NCI-H2171 treated with DMSO at 0.1 percent for 48 hours (cell line): ENCODE results near the gene KSR1.
"Not testable (repeated sequence)": the region's sequence is repeated elsewhere in the genome, so short reads cannot be mapped to it uniquely, and the experiment has no call there.

Experiments used
- DNase-seq: peaks from one replicate; lab custom pipeline; 2025; lab: John Stamatoyannopoulos, UW

Gene KSR1

DNA sequence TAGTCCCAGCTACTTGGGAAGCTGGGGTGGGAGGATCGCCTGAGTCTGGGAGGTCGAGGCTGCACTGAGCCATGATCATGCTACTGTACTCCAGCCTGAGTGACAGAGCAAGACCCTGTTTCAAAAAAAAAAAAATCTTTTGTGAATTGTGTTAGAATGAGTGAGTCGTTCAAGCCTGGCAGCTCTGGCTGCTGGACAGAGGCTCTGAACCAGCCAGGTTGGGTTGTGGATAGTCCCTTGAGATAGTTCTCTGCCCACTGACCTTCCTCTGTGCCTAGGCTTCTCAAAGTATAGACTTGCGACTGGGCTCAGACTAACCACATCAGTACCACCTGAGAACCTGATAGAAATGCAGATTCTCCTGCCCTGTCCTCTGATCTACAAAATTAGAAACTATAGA, 2.2 kb upstream of the KSR1 start:
- DNase-seq: no peak

DNA sequence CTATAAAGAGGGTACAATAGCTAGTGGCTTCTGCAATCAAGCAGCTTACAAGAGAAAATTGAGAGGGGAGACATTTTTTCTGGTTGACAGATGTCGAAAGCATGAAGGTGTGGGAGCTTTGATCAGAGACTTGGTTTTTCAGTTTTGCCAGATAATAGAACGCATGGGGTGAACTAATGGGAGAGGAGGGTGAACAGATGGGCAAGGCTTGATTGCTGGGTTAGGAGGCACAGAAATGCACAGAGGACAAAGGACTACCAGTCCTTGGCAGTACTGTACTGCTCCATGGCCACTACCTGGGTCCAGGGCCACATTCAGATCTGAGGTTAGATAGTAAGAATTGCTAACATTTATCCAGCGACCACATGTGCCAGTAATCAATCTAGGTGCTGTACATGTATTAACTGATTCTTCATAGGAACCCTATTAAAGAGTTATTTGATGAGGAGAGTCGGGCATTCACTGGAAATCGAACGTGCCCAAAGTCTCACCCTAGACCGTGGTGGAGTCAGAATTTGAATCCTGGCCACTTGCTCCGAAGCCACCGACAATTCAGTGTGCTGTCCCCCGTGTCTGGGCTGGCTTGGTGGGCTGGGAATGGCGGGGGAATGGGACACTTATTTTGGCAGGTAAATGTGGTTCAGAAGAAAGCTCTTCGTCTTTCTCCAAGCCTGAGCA, 873 bp upstream of the KSR1 start:
- DNase-seq: peak; percentile 85

DNA sequence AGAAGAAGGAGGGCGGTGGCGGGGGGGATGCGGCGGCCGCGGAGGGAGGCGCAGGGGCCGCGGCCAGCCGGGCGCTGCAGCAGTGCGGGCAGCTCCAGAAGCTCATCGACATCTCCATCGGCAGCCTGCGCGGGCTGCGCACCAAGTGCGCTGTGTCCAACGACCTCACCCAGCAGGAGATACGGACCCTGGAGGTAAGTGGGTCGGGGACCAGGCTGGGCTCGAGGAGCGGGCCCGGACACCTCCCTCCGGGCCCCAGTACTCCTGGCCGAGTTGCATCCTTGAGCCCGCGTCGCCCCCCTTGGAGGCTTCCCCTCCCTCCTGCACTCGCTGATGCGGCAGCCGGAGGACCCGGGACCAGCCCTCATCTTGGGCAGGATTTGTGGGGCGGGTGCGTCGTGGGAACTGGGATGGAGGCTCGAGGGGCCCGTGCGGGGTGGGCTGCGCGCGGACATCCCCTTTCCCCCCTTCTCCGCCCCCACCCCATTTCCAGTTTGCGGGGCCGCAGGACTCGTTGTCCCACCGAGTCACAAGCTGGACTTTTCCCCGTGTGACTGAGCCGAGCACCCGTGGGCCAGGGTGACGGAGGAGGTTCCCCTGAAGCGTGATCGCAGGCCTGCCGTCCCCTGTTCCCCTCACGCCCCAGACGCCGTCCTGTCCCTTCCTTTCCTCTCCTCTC, 572 bp downstream of the KSR1 start:
- DNase-seq: no peak

DNA sequence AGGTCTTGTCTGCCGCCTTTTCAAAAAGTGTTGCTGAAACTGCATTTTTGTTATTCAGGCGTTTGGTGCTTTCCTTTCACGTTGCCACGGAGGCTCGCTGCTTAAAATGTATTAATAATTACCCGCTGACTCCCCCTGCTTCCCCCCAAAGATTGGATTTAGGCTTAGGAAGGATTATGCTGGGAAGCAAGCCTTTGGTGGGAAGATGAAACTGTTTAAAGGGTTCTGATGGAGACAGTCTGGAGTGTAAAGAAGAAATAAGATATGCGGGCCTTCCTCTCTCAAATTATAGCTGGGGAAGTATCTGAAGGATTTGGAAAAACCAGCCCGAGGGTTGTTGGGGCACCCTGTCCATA, 1.1 kb downstream of the KSR1 start:
- no peak for DNase-seq

DNA sequence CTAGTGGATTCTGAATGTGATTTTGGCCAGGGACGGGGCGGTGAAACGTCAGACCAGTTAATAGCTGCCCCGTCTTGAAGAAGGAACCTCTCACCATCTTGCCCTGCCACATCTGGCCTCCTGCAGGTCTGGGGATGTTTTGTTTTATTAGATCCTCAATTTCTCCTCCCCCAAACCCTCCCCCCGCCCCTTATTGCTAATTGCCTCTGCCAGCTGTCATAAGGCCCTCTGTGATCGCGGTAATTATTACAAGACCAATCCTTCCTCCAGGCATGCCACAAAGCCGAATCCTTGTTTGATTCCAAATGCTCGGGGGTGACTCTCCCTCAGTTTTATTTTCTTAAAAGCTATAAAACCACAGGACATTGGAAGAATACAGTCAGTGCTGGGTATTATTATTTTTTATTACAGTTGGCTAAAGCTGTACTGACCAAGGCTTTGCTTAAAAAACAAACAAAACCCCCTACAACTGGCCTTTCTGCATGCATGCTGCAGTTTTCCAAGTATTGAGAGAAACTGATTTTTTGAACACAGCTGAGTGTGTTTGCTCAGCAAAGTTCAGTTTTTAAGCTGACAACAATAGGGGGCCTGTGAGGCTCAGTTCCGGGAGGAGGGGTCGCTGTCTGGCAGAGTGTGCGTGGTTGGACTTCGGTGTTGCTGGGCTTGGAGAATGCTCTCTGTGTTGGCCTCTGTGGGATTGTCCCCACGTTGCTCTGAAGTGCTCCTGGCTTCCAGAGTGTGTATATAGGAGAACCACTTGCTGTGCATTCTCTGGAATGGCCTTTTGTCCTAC, 1.7 kb downstream of the KSR1 start:
- DNase-seq: peak; percentile 78

DNA sequence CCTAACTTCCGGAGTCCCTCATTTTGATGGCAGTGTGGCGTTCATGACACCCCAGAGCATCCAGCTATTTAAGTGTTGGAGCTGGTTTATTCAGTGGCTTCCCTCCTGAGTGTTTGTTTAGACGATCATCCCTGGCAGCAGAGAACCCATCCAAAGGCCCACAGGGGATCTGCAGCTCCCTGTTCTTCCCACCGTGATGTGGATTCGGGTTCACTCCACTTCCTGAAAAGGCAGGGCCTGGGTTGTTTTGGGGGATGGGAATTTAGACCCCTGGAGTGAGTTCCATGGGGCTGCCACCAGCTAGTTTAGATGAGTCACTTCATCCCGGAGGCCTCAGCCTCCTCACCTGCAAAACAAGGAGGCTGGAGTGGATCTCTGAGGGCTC, 2.3 kb downstream of the KSR1 start:
- no peak for DNase-seq

DNA sequence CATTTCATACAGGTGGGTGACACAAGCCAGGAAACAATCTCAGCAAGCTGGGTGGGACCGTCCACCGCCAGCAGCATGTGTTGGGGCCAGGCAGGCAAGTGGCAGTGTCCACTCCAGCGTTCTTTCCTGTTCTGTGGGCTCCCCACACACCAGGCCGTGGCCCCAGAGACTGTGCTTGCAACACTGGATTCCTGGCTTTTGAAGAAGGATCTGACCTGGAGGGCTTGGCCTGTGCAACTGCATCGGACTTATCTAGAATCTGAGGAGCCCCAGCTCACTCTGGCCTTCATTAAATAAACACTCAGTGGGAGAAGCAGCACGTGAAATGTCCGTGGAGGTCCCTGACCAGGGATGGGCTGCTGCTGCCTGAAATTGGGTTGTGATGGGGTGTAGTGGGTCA, 3.2 kb downstream of the KSR1 start:
- DNase-seq: no peak

DNA sequence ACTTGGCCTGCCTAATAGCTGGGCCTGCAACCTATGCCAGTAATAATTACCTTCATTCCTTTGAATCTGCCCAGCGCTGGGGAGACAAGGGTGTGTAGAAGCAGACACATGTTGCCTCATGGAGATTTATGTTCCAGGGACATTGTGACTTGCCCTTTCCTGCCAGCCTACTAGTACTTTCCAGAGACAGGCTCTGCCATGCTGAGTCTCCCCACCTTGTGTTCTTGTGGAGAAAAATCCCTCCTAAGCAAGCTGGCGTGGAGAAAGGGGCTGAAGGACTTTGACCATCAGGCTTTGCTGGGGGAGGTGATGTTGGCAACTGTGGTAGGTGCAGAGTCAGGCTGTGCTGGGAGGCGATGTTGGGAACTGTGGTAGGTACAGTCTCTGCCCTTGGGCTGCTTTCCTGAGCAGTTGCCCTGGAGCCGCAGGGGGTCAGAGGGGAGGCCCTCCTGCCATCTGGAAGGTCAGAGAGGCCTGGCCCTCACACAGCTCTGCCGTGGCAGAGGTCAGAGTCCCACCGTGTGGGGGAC, 4.0 kb downstream of the KSR1 start:
- DNase-seq: no peak

DNA sequence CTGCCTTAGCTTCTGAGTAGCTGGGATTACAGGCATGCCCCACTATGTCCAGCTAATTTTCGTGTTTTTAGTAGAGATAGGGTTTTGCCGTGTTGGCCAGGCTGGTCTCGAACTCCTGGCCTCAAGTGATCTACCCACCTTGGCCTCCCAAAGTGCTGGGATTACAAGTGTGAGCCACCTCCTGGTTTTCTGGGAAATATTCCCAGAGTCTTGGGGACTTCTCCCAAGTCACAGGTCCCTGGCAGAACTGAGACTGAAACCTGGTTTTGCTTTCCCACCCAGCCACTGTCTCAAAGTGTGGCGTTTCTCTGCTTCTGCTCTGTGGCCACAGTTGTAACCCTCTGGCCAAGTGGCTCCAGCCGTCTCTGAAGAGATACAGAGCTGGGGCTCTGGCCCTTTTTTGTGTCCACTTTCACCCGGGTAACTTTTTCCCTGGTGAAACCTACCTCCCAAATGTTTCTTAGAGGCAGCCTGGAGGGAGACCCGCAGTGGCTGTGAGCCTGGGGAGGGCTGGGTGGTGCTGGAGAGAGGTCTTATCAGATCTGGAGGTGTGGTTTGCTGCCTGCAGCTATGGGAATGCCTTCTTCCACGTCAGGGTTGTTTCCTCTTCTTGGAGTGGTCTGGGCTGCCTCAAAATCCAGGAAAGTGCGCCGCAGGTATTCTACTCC, 5.1 kb downstream of the KSR1 start:
- DNase-seq: no peak

DNA sequence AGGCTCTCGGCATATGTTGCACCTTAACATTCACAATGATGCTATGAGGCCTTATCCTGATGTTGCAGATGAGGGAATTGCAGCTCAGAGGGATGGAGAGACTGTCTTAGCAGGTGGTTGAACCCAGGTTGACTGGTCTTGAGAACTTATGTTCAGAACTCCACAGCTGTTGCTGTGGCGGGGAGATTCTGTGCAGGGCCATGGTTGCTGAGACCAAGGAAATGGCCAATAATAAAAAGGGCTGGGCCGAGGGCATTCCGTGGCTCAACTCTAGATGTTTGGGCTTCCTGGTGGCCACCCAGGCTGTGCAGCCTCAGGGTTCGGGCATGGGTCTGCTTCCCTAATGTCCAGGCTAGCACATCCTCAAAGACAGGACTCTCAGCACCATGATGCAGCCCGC, 5.9 kb downstream of the KSR1 start:
- DNase-seq: no peak

DNA sequence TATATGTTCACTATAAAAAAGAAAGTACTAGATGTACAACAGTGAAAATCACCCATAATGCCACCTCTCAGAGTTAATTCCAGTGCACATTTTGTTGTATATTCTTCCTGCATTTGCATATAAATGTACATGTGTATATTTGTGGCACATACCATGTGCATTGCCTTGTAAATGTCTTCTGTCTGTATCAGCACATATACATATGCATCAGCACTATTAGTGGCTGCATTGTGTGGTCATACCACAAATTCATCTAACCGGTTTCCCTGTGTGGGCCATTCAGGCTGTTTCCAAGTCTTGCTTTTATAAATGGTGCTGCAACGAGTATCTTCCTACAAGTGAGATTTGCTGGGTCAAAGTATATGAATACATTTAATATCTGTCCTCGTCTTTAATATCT, 6.5 kb downstream of the KSR1 start:
- no peak for DNase-seq

DNA sequence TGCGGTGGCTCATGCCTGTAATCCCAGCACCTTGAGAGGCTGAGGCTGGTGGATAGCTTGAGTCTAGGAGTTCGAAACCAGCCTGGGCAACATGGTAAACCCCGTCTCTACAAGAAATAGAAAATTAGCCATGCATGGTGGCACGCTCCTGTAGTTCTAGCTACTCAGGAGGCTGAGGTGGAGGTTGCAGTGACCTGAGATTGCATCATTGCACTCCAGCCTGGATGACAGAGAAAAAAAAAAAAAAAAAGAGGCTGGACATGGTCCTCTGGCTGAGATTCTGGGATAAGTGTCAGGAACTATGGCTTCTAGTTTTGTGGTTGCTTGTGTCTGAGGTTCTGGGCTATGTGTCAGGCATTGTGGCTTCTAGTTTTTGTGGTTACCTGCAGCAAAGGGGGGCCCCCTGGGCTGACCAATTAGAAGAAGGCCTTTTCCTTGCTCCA, 7.0 kb downstream of the KSR1 start:
- no peak for DNase-seq

DNA sequence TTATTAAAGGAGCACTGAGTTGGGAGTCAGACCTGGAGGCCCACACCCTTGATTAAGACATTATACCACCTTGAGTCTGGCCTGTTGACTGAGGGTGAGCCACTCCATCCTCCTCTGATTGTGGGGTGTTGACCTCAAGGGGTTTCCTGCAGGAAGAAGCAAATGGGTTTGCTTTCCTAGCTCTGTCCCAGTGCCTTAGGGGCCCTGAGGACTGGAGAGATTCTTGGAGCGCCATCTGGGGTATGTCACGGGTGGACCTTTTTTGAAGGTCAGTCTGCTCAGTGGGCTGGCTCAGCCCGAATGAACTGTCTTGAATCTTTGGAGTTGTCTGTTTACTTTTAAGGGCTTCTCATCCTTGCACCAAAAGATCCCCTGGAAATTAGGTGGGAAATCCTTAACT, 7.8 kb downstream of the KSR1 start:
- DNase-seq: not testable (repeated sequence)

DNA sequence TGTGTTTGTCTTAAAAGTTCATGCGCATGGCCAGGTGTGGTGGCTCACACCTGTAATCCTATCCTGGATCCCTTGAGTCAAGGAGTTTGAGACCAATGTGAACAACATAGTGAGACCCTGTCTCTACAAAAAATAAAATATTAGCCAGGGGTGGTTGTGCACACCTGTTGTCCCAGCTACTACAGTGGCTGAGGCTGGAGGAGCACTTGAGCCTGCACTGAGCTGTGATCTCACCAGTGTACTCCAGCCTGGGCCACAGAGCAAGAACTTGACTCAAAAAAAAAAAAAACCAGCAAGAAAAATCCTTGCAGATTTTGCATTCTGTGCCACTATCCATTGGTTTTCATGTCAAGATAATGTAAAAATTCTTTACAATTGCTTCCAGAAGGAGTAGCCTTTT, 8.2 kb downstream of the KSR1 start:
- DNase-seq: no peak

DNA sequence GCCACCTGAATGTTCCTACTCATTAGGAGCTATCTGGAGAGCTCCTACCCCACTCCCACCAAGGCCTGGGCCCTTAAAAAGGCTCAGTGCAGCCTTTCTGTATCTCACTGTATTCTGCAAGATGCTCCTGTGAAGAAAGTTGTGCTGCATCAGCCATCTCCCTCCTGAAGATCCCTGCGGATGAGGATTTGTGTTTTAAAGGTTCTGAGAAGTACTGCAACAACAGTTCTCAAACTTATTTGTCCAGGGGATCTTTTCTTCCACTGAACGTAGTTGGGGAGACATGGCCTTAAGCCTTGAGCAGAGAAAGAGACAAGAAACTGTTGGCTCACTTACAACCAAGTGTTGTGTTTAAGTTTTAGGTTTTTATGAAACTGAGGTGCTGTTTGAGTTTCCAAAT, 9.6 kb downstream of the KSR1 start:
- DNase-seq: not testable (repeated sequence)

DNA sequence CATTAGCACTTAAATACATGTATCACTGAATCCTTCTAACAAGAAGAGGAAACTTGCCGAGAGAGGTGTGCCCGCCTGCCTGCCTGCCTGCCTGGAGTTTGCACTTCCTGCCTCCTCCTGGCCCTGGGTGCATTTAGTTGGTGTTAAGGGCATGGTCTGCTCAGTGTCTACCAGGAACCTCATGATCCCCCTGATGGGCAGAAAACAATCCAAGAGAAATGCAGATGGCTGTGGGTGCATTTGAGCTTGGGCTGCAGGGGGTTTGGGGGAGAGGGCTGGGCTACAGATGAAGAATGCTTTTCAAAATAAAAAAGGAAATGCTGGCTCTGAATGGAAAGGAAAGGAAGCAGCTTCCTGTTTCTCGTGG, 10.1 kb downstream of the KSR1 start:
- no peak for DNase-seq

DNA sequence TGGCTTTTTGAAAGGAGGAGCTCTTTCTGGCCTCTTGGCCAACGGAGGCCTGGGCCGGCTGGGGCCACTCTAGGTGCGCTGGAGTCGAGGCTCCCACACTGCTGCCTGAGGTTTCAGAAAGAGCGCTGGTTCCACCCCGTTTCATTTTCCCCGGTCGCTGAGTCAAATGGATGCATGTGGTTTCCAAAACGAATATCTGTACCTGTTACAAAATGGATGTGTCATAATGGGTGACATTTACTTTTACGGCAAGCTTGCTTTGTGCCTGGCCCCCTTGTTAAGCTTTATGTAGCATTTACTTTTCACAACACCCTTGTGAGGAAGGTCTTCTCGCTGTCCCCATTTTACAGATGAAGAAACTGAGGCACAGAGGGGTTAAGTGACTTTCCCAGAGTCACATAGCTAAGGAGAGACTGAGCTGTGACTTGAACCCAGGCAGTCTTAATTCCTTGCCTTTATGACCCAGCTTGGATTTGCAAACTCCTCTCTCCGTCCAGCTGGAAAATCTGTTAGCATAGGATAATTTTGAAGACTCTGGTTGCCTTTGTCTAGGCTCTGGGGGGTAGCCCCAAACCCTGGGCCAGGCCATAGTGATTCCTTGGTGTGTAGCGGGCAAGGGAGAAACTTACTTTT, 10.6 kb downstream of the KSR1 start:
- no peak for DNase-seq

DNA sequence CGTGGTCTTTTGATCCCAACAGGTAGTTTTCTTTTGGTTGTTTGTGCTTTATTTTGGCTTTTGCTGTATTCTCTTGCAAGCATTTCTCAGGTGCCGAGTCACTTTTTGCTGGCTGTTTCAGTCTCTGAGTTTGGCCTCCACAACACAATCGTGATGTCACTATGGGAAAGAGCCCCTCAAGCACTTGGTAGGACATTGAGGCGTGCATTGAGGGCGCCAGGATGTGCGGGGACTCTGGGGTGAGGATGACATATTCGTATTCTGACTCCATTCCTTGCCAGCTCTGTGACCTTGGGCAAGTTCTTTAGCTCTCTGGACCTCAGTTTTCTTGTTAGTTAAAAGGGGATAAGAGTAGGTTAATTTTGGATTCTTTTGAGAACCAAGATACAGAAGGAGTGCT, 13.0 kb downstream of the KSR1 start:
- no peak for DNase-seq

DNA sequence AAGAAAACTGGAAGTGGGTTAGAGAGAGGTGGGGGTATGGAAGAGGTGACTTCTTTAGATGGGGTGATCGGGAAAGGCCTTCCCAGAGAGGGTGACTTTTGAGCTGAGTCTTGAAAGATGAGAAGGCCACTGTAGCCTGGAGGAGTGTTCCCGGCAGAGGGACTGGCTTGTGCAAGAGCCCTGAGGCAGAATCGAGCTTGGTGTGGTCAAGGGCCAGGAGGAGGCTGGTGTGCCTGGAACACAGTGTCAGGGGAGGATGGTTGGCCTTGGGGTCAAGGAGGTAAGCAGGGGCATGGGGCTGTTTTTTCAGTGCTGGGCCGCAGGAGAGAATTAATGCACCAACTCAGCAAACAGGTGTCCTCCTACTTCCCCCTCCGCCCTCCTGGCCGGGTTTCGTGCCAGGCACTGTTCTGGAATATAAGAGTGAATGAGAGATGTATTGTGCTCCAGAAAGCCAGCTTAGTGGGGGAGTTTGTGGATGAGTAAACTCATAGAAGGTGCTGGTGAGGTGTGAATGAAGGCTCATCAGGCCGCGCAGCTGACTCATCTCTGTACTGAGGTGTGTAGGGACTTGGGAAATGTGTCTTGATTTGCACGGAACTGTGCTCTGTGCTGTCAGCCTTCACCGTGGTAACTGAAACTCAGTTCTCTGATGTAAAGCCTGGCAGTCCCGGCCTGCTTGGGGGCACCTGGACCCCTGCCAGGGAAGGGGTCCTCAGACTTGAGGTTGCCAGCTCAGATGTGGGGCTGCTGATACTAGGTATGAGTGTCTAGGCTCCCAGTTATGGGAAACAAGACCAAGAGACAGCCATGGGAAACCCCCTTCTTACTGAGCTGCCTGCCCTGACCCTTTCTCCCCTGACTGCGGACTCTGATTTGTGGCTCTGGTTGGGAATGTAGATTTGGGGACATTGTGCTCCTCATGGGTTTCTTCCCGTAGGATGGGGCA, 15.3 kb downstream of the KSR1 start:
- no peak for DNase-seq

DNA sequence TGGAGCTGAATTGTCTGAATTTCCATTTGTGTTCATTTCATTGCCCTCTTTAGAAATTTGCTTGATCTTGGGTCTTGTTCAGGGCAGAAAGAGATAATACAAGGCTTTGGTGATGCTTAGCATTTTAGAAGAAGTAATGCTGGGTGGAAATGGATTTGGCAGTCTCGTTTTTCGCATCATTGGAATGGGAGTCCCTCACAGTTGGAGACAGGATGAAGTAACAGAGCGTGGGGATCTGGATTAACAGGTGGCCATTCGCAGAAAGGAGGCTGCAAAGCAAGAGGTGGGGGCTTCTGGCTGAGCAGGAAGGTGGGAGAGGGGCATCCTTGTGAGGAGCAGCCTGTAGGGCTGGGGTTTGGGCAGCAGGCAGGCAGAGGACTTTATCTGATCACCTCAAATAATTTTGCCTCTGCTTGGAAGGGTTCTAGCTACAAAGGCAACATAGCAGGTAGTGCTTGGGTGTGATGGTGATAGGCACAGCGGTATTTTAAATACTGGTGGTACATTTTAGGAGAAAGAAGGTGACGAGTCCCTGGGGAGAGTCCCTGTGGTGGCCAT, 17.0 kb downstream of the KSR1 start:
- no peak for DNase-seq
